HepG2 (cell line): ENCODE results near the gene KHK.

Experiments
- BRCA1 ChIP-seq: sonication (generic); formaldehyde crosslinking; IDR thresholded peaks from 2 replicates; pipeline ENCODE4 v1.4.0; 2020; ENCODE audit warnings: missing genetic modification reagents
- CAMTA2 ChIP-seq: sonication (generic); formaldehyde crosslinking; IDR thresholded peaks from 2 replicates; pipeline ENCODE4 v1.4.0; 2020; ENCODE audit warnings: mild to moderate bottlenecking, missing genetic modification reagents, borderline replicate concordance
- NAIF1 ChIP-seq: sonication (generic); formaldehyde crosslinking; IDR thresholded peaks from 2 replicates; pipeline ENCODE4 v1.5.0; 2020; ENCODE audit warnings: mild to moderate bottlenecking, missing genetic modification reagents, borderline replicate concordance
- NFYB ChIP-seq: sonication (generic); formaldehyde crosslinking; IDR thresholded peaks from 2 replicates; pipeline ENCODE4 v1.4.0; 2020; ENCODE audit warnings: missing genetic modification reagents
- TF ChIP-seq, protein P1 (sequence below): sonication (generic); IDR thresholded peaks from 2 replicates; pipeline ENCODE4 v1.6.1; 2016; ENCODE audit warnings: low read depth, borderline replicate concordance
- TF ChIP-seq, protein P2 (sequence below), 2 experiments: IDR thresholded peaks; 2 replicates each; pipeline ENCODE4 v1.6.1; 2011 to 2012; ENCODE audit warnings: low read length in 2 of 2, borderline replicate concordance in 1 of 2, low read depth in 1 of 2, mild to moderate bottlenecking in 1 of 2, moderate library complexity in 1 of 2

DNA sequence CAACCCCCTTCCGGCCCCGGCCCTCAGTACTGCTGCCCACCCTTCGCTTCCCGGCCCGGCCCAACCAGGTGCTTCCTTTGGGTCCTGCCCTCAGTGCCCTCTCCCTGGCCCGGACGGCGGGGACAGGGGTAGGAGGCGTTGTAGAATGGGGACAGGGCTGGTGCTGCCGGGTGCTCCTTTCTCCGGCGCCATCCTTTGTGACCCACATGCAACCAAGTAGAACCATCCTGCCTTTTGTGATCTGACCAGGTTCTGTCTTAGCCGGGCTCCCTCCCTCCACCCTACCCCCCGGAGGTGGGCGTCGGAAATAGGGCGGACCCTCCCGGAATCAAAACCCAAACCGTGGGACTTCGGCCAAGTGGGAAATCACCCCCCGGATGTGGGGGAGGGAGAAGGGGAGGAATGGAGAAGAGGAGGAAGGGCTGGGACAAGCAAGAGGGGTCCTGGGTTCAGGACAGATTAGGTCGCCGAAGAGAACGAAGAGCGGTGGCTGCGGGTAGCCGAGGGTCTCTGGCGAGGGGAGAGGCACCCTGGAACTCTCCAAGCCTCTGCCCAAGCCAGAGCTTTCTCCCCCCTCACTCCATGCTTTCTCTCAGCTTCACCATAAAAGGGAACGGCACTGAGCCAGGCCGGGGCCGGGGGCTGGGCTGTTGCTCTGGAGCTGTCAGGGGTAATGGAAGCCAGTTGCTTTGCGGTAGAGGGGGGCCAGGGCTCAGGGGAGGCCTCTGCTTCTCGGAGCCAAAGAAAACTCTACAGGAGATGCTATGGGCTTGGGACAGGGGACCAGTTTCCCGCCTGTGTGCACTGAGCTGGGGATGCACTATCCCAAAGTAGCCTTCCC lies 14.4 kb upstream of the KHK start:
- TF ChIP-seq BRCA1 (CRISPR knock-in tag): no peak
- no peak for TF ChIP-seq NFYB
- TF ChIP-seq, protein P1, sequence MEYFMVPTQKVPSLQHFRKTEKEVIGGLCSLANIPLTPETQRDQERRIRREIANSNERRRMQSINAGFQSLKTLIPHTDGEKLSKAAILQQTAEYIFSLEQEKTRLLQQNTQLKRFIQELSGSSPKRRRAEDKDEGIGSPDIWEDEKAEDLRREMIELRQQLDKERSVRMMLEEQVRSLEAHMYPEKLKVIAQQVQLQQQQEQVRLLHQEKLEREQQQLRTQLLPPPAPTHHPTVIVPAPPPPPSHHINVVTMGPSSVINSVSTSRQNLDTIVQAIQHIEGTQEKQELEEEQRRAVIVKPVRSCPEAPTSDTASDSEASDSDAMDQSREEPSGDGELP: no peak; the same call in 1 of the 2 replicates
- no peak for TF ChIP-seq CAMTA2 (CRISPR knock-in tag)
- no peak for TF ChIP-seq NAIF1 (CRISPR knock-in tag)
- TF ChIP-seq, protein P2, sequence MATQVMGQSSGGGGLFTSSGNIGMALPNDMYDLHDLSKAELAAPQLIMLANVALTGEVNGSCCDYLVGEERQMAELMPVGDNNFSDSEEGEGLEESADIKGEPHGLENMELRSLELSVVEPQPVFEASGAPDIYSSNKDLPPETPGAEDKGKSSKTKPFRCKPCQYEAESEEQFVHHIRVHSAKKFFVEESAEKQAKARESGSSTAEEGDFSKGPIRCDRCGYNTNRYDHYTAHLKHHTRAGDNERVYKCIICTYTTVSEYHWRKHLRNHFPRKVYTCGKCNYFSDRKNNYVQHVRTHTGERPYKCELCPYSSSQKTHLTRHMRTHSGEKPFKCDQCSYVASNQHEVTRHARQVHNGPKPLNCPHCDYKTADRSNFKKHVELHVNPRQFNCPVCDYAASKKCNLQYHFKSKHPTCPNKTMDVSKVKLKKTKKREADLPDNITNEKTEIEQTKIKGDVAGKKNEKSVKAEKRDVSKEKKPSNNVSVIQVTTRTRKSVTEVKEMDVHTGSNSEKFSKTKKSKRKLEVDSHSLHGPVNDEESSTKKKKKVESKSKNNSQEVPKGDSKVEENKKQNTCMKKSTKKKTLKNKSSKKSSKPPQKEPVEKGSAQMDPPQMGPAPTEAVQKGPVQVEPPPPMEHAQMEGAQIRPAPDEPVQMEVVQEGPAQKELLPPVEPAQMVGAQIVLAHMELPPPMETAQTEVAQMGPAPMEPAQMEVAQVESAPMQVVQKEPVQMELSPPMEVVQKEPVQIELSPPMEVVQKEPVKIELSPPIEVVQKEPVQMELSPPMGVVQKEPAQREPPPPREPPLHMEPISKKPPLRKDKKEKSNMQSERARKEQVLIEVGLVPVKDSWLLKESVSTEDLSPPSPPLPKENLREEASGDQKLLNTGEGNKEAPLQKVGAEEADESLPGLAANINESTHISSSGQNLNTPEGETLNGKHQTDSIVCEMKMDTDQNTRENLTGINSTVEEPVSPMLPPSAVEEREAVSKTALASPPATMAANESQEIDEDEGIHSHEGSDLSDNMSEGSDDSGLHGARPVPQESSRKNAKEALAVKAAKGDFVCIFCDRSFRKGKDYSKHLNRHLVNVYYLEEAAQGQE (IDR thresholded peaks at IDR 0.05; ENCODE audit: borderline replicate concordance in 1 of 2, low read depth in 1 of 2, low read length in 2 of 2): no peak
